ENCODE measurements around the gene RGP1.

DNA sequence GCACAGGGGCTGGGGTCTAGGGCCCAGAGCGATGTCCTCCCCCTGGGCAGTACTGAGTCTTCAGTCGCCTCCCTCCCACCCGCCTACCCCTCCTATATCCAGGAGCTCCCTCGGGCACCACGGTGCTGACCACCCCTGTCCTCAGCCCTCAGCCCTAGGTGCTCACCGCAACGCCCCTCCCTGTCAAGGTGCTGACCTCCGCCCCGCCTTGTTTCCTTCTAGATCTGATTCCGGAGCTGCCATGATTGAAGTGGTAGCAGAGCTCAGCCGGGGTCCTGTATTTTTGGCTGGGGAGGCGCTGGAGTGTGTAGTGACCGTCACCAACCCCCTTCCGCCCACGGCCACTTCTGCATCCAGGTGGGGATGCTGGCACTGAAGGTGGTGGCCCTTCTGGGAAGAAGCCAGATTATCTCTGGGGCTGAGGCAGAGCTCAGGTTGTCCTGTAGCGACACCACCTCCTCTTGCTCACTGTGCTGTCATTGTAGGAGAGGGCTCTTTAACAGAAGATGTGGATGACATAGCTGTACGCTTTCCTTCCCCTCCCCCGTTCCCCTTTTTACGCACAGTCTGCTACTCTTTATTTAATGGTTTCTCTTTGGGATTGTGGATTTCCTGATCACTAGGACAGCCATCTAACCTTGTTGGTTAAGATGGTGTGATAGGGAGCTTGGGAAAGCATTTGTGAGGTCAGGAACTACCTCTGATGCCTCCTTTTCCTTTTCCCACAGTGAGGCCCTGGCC, 598 bp downstream of the RGP1 start:
- TF ChIP-seq EZH2 (IDR thresholded peaks at IDR 0.05; ENCODE audit: insufficient read depth, poor library complexity, severe bottlenecking): no peak
- TF ChIP-seq EZH2phosphoT487 (IDR thresholded peaks at IDR 0.05; ENCODE audit: insufficient read depth, low read depth): no peak

Data from GM23248 (cell line).